B cell (primary cell): Measurements from ENCODE around the gene PRKCZ. TPM values are rescaled to one million over a fixed set of nuclear protein-coding genes. Genes with fewer than 3 reads are reported as not detected.

Source experiments
- ATAC-seq: fragments of 200-7000 bp; cut with Tn5 transposase; one replicate; pipeline ENCODE4 v1.10.0; 2021; ENCODE audit warnings: low read depth, mild to moderate bottlenecking, moderate number of reproducible peaks, moderate library complexity
- CTCF ChIA-PET: fragments of 350-600 bp; sonication (Branson Sonifier 250); formaldehyde crosslinking; loops from one replicate; lab custom pipeline; 2021; ENCODE audit warnings: antibody characterized with exemption, inconsistent platforms; lab: Charles Lee
- POLR2A ChIA-PET: fragments of 350-600 bp; sonication (Branson Sonifier 250); formaldehyde crosslinking; loops from one replicate; lab custom pipeline; 2021; ENCODE audit warnings: antibody characterized with exemption; lab: Charles Lee
- DNase-seq: peaks from one replicate; pipeline ENCODE4 v3.0.0; 2013
- H2AFZ ChIP-seq: 2 replicates; pipeline ENCODE4 v1.6.1; 2012; ENCODE audit warnings: mild to moderate bottlenecking, low read depth, low read length; ENCODE audit not compliant: insufficient read depth, poor library complexity, severe bottlenecking
- H3K27ac ChIP-seq, 2 donors: 1 replicate in 1 of 2; 2 replicates in 1 of 2; pipeline ENCODE4 v1.5.1; 2012 to 2013; ENCODE audit warnings: low read length in 2 of 2, mild to moderate bottlenecking in 2 of 2, moderate library complexity in 1 of 2
- H3K27me3 ChIP-seq, 4 experiments: fragments of 200-600 bp in 1 of 4; sonication (generic) in 1 of 4; replicated peaks in 1 of 4; 1 replicate in 2 of 4; 2 replicates in 2 of 4; pipeline versions ENCODE4 v1.6.1 to v1.7.0; 2013 to 2016; ENCODE audit warnings: low read length in 3 of 4, mild to moderate bottlenecking in 2 of 4, mixed read lengths in 1 of 4, moderate library complexity in 1 of 4; ENCODE audit not compliant: insufficient read depth in 4 of 4, control insufficient read depth in 3 of 4; ENCODE audit errors: control extremely low read depth in 1 of 4
- H3K36me3 ChIP-seq, 2 experiments: replicated peaks in 1 of 2; 1 replicate in 1 of 2; 2 replicates in 1 of 2; pipeline versions ENCODE4 v1.6.1 to v1.7.1; 2013; ENCODE audit warnings: low read length in 1 of 2; ENCODE audit not compliant: insufficient read depth in 2 of 2, control insufficient read depth in 1 of 2; ENCODE audit errors: control extremely low read depth in 1 of 2, extremely low read depth in 1 of 2
- H3K4me1 ChIP-seq, 2 donors: fragments of 200-600 bp in 1 of 2; sonication (generic) in 1 of 2; 1 replicate in 1 of 2; 2 replicates in 1 of 2; pipeline versions ENCODE4 v1.5.1 to v1.6.1; 2013 to 2017; ENCODE audit warnings: low read length in 2 of 2; ENCODE audit not compliant: control insufficient read depth in 2 of 2, insufficient read depth in 2 of 2
- H3K4me2 ChIP-seq: replicated peaks from 2 replicates; pipeline ENCODE3; 2012; ENCODE audit warnings: mild to moderate bottlenecking, low read depth, low read length; ENCODE audit not compliant: poor library complexity, severe bottlenecking
- H3K4me3 ChIP-seq, 5 experiments: fragments of 200-600 bp in 1 of 5; sonication (generic) in 1 of 5; 1 replicate in 3 of 5; 2 replicates in 2 of 5; pipeline versions ENCODE4 v1.5.1 to v1.7.0; 2011 to 2016; ENCODE audit warnings: low read length in 4 of 5, mild to moderate bottlenecking in 4 of 5, low read depth in 2 of 5, control low read depth in 1 of 5, moderate library complexity in 1 of 5; ENCODE audit not compliant: insufficient read depth in 1 of 5; ENCODE audit errors: control extremely low read depth in 1 of 5, extremely low read depth in 1 of 5
- H3K79me2 ChIP-seq: fragments of 200-600 bp; sonication (generic); one replicate; pipeline ENCODE4 v1.6.0; 2016; ENCODE audit warnings: low read length; ENCODE audit not compliant: control insufficient read depth, insufficient read depth
- H3K9ac ChIP-seq: fragments of 200-600 bp; sonication (generic); 2 replicates; pipeline ENCODE4 v1.6.1; 2017; ENCODE audit warnings: mild to moderate bottlenecking, low read length, moderate library complexity
- H3K9me3 ChIP-seq, 3 donors: one replicate each; pipeline versions ENCODE4 v1.6.1 to v1.7.1; 2013; ENCODE audit warnings: low read length in 2 of 3; ENCODE audit not compliant: control insufficient read depth in 2 of 3, insufficient read depth in 1 of 3; ENCODE audit errors: control extremely low read depth in 1 of 3
- H4K20me1 ChIP-seq: 2 replicates; pipeline ENCODE4 v1.6.0; 2012; ENCODE audit warnings: mild to moderate bottlenecking, low read length; ENCODE audit not compliant: insufficient read depth, control insufficient read depth, poor library complexity, severe bottlenecking
- H3K27ac Mint-ChIP-seq: one replicate; pipeline ENCODE4 v1.8.0; 2021; ENCODE audit warnings: mixed read lengths
- H3K27me3 Mint-ChIP-seq: one replicate; pipeline ENCODE4 v1.8.0; 2021; ENCODE audit warnings: mixed read lengths
- H3K4me1 Mint-ChIP-seq: one replicate; pipeline ENCODE4 v1.8.0; 2021; ENCODE audit warnings: mixed read lengths
- H3K4me3 Mint-ChIP-seq: one replicate; pipeline ENCODE4 v1.8.0; 2021; ENCODE audit warnings: mixed read lengths
- H3K9me3 Mint-ChIP-seq: one replicate; pipeline ENCODE4 v1.8.0; 2022; ENCODE audit warnings: mixed read lengths; ENCODE audit not compliant: insufficient read depth
- CTCF ChIP-seq: fragments of 200-600 bp; IDR thresholded peaks from one replicate; pipeline ENCODE4 v1.8.0; 2022; ENCODE audit warnings: antibody characterized with exemption, mild to moderate bottlenecking
- EZH2 ChIP-seq: IDR thresholded peaks from 2 replicates; pipeline ENCODE4 v1.6.1; 2012; ENCODE audit warnings: borderline replicate concordance, low read depth, mild to moderate bottlenecking, moderate library complexity, low read length; ENCODE audit not compliant: insufficient read depth, poor library complexity, severe bottlenecking
- WGBS: methylation state at CpG from one replicate; pipeline ENCODE4 v1.1.5; 2013; ENCODE audit warnings: missing lambda C conversion rate; ENCODE audit not compliant: insufficient coverage; 5-methylcytosine and 5-hydroxymethylcytosine counted together
- intact Hi-C: fragments of 100-400 bp; cut with micrococcal nuclease; formaldehyde crosslinking; loops from one replicate; pipeline ENCODE4 v1.10.0; 2022
- polyA plus RNA-seq: library from polyadenylated mRNA; depleted of rRNA; stranded (reverse); fragments of >200 nt; gene quantifications from 2 replicates; pipeline ENCODE4 v1.2.3, GENCODE V29; 2012
- total RNA-seq, 2 donors: library from RNA; stranded (reverse); fragments of 120-200 nt in 1 of 2; gene quantifications; 1 replicate in 1 of 2; 2 replicates in 1 of 2; pipeline versions ENCODE4 v1.2.3 to v1.2.4, GENCODE V29; 2013 to 2022

The PRKCZ gene
- total and polyA plus RNA-seq, 2 donors (not counting 1 experiment from before 2014, with no cell fraction given), result 17.9 to 53.2 TPM

- Mint-ChIP-seq H3K27me3 (no peaks in the 10 kb centered on the region), H3K4me1 (peaks cover 43% of the 10 kb centered on the region), H3K9me3 (no peaks in the 10 kb centered on the region), H3K27ac (no peak overlapping the region), H3K4me3 (no peak overlapping the region)
- Histone ChIP-seq H4K20me1 (peaks cover 24% of the 10 kb centered on the region), H3K27ac (no peak overlapping the region), H3K4me2 (no peak overlapping the region), H3K9ac (no peak overlapping the region), H3K4me3 (no peak overlapping the region), H3K4me1 (peaks cover 31 to 39% of the 10 kb centered on the region in 2 donors), H3K9me3 (no peaks in the 10 kb centered on the region), H2AFZ (no peak overlapping the region), H3K79me2 (peaks cover 42% of the 10 kb centered on the region), H3K27me3 (no peaks in the 10 kb centered on the region), H3K36me3 (no peaks in the 10 kb centered on the region)
- no peak for ATAC-seq
- intact Hi-C loops, result no loop called here
- ChIA-PET POLR2A (interaction anchor here (0.5 kb wide), 1 partner anchor 11 kb away, joined by 3 read pairs; no protein-coding TSS in a partner anchor), CTCF (interaction anchor here (1.6 to 5.1 kb wide), 2 partner anchors 11 to 84 kb away, joined by 4 to 33 read pairs; no protein-coding TSS in a partner anchor)
- TF ChIP-seq CTCF (no peak), EZH2 (no peak)
- WGBS, result 96% methylated on average over 29 of the region's 29 CpGs
- no peak for DNase-seq
Measured at GRCh38 chr1:2128189-2128901, 78.1 kb downstream of the PRKCZ start.

DNA sequence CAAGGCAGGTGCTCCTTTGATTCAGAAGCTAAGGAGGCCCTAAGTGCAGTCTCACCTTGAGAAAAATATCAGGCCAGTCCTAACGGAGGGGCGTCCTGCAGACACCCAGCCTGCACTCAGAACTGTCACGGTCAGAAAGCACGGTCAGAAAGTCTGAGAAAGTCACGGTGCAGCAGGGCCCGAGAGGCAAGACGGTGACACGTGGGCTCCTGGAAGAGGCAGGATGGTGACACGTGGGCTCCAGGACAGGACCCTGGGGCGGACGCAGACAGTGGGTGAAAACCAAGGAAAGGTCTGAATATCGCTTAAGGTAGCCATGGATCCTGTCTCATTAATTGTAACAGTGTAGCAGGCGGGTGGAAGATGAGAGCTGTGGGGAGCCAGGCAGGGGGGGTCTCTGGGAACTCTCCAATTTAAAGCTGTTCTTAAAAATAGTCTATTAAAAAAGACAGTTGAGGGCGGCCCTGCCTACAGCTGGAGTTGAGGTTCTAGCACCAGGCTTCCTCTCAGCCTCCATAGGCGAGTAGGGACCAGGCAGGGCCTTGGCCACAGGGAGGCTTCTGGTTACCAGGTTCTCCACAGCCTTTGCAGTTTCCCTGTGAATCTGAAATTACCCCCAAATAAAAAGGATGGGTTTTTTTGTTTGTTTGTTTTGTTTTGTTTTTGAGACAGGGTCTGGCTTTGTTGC lies 79.2 kb downstream of the PRKCZ start:
- no peak overlapping the region for H3K9ac ChIP-seq
- Mint-ChIP-seq H3K9me3 (no peaks in the 10 kb centered on the region), H3K4me3 (no peak overlapping the region), H3K4me1 (peaks cover 46% of the 10 kb centered on the region), H3K27ac (no peak overlapping the region), H3K27me3 (no peaks in the 10 kb centered on the region)
- H3K36me3 ChIP-seq, result no peaks in the 10 kb centered on the region
- no peak overlapping the region for H3K27ac ChIP-seq
- CTCF ChIA-PET, result interaction anchor here (1.3 to 5.1 kb wide), 2 partner anchors 9 to 45 kb away, joined by 3 to 33 read pairs; no protein-coding TSS in a partner anchor
- H4K20me1 ChIP-seq, result peaks cover 29% of the 10 kb centered on the region
- no peak for ATAC-seq
- POLR2A ChIA-PET, result no interaction called here
- H2AFZ ChIP-seq, result no peak overlapping the region
- H3K4me3 ChIP-seq, result no peak overlapping the region
- peaks cover 42% of the 10 kb centered on the region for H3K79me2 ChIP-seq
- intact Hi-C loops, result no loop called here
- no peak overlapping the region for H3K4me2 ChIP-seq
- TF ChIP-seq EZH2 (no peak), CTCF (no peak)
- H3K9me3 ChIP-seq, result no peaks in the 10 kb centered on the region
- H3K4me1 ChIP-seq, result peaks cover 31 to 46% of the 10 kb centered on the region in 2 donors
- 97% methylated on average over 14 of the region's 15 CpGs for WGBS
- H3K27me3 ChIP-seq, result no peaks in the 10 kb centered on the region
- DNase-seq, result no peak
